ENCODE measurements around the gene PPBP. TPM values are rescaled to one million over a fixed set of nuclear protein-coding genes. Genes with fewer than 3 reads are reported as not detected.

PPBP gene
- total RNA-seq, 1 experiment from 2014 or later, result not detected

GRCh38 chr4:73970011-73970410 lies 18.0 kb downstream of the PPBP start:
- no TSS peak for BruUV-seq (replicated peaks)
- POLR2A ChIA-PET, result no interaction called here
- no peaks in the 10 kb centered on the region for H3K27me3 Mint-ChIP-seq (ENCODE audit: insufficient read depth, unreplicated experiment)
- DNase-seq, result no peak
- no peaks in the 10 kb centered on the region for H3K9me3 Mint-ChIP-seq (ENCODE audit: unreplicated experiment)
- TF ChIP-seq, protein P1, sequence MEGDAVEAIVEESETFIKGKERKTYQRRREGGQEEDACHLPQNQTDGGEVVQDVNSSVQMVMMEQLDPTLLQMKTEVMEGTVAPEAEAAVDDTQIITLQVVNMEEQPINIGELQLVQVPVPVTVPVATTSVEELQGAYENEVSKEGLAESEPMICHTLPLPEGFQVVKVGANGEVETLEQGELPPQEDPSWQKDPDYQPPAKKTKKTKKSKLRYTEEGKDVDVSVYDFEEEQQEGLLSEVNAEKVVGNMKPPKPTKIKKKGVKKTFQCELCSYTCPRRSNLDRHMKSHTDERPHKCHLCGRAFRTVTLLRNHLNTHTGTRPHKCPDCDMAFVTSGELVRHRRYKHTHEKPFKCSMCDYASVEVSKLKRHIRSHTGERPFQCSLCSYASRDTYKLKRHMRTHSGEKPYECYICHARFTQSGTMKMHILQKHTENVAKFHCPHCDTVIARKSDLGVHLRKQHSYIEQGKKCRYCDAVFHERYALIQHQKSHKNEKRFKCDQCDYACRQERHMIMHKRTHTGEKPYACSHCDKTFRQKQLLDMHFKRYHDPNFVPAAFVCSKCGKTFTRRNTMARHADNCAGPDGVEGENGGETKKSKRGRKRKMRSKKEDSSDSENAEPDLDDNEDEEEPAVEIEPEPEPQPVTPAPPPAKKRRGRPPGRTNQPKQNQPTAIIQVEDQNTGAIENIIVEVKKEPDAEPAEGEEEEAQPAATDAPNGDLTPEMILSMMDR (IDR thresholded peaks at IDR 0.05; ENCODE audit: insufficient read depth in 1 of 2, low read depth in 1 of 2, low read length in 1 of 2, severe bottlenecking in 1 of 2, unreplicated experiment in 1 of 2), result no peak
- Histone ChIP-seq H3K36me3 (ENCODE audit: control insufficient read depth, insufficient read depth, low read length) (no peaks in the 10 kb centered on the region), H3K27me3 (replicated peaks; ENCODE audit: control insufficient read depth, insufficient read depth, low read length) (no peaks in the 10 kb centered on the region), H3K4me3 (ENCODE audit: low read depth, low read length) (no peak overlapping the region), H3K9me3 (no peaks in the 10 kb centered on the region), H3K4me1 (no peaks in the 10 kb centered on the region)
- no peak overlapping the region for H3K4me3 Mint-ChIP-seq (ENCODE audit: unreplicated experiment)
- CTCF ChIA-PET, result no interaction called here
- intact Hi-C loops (cut with micrococcal nuclease; ENCODE audit: unreplicated experiment), result no loop called here
- H3K27ac Mint-ChIP-seq (ENCODE audit: unreplicated experiment), result no peak overlapping the region
- H3K36me3 Mint-ChIP-seq (ENCODE audit: insufficient read depth, unreplicated experiment), result peaks cover 6% of the 10 kb centered on the region
- no peaks in the 10 kb centered on the region for H3K4me1 Mint-ChIP-seq (ENCODE audit: low read depth, unreplicated experiment)

- Mint-ChIP-seq H3K4me3 (ENCODE audit: unreplicated experiment) (no peak overlapping the region), H3K4me1 (ENCODE audit: low read depth, unreplicated experiment) (no peaks in the 10 kb centered on the region), H3K9me3 (ENCODE audit: unreplicated experiment) (no peaks in the 10 kb centered on the region), H3K27ac (ENCODE audit: unreplicated experiment) (no peak overlapping the region), H3K36me3 (ENCODE audit: insufficient read depth, unreplicated experiment) (peaks cover 6% of the 10 kb centered on the region), H3K27me3 (ENCODE audit: insufficient read depth, unreplicated experiment) (no peaks in the 10 kb centered on the region)
- Histone ChIP-seq H3K9me3 (no peaks in the 10 kb centered on the region), H3K27me3 (replicated peaks; ENCODE audit: control insufficient read depth, insufficient read depth, low read length) (no peaks in the 10 kb centered on the region), H3K4me3 (ENCODE audit: low read depth, low read length) (no peak overlapping the region), H3K4me1 (no peaks in the 10 kb centered on the region), H3K36me3 (ENCODE audit: control insufficient read depth, insufficient read depth, low read length) (no peaks in the 10 kb centered on the region)
- DNase-seq, result no peak
- no TSS peak for BruUV-seq (replicated peaks)
- intact Hi-C loops (cut with micrococcal nuclease; ENCODE audit: unreplicated experiment), result no loop called here
- TF ChIP-seq, protein P1 (IDR thresholded peaks at IDR 0.05; ENCODE audit: insufficient read depth in 1 of 2, low read depth in 1 of 2, low read length in 1 of 2, severe bottlenecking in 1 of 2, unreplicated experiment in 1 of 2), result no peak
- POLR2A ChIA-PET, result no interaction called here
- CTCF ChIA-PET, result no interaction called here
Observed at GRCh38 chr4:73967866-73968265, 20.1 kb downstream of the PPBP start.

- H3K9me3 ChIP-seq, result peaks cover 7% of the 10 kb centered on the region; the same call in 1 of the 2 replicates
- Mint-ChIP-seq H3K27me3 (ENCODE audit: insufficient read depth, unreplicated experiment) (no peaks in the 10 kb centered on the region), H3K4me3 (ENCODE audit: unreplicated experiment) (no peak overlapping the region), H3K9me3 (ENCODE audit: unreplicated experiment) (peaks cover 10% of the 10 kb centered on the region), H3K4me1 (ENCODE audit: low read depth, unreplicated experiment) (no peaks in the 10 kb centered on the region), H3K27ac (ENCODE audit: unreplicated experiment) (no peak overlapping the region), H3K36me3 (ENCODE audit: insufficient read depth, unreplicated experiment) (peaks cover under 1% of the 10 kb centered on the region)
- intact Hi-C loops (cut with micrococcal nuclease; ENCODE audit: unreplicated experiment), result loop anchor here (2.0 kb wide), 1 partner anchor 96 kb away; the partner anchor contains the start of gene CXCL1
- no TSS peak for BruUV-seq (replicated peaks)
- H3K27me3 ChIP-seq (replicated peaks; ENCODE audit: control insufficient read depth, insufficient read depth, low read length), result no peaks in the 10 kb centered on the region
- ChIA-PET CTCF (interaction anchor here (1.0 kb wide), 1 partner anchor 170 kb away, joined by 3 read pairs; no protein-coding TSS in a partner anchor), POLR2A (no interaction called here)
- H3K4me1 ChIP-seq, result no peaks in the 10 kb centered on the region
- TF ChIP-seq, protein P1 (IDR thresholded peaks at IDR 0.05; ENCODE audit: insufficient read depth in 1 of 2, low read depth in 1 of 2, low read length in 1 of 2, severe bottlenecking in 1 of 2, unreplicated experiment in 1 of 2), result peak in 1 of 2 experiments; percentile 23
- no peaks in the 10 kb centered on the region for H3K36me3 ChIP-seq (ENCODE audit: control insufficient read depth, insufficient read depth, low read length)
- H3K4me3 ChIP-seq (ENCODE audit: low read depth, low read length), result no peak overlapping the region
- DNase-seq, result peak in 1 of 2 experiments; percentile 25
Observed at GRCh38 chr4:73964862-73965611, 23.0 kb downstream of the PPBP start.
